ENCODE data around the gene ZMYM4. TPM values are rescaled to one million over a fixed set of nuclear protein-coding genes. Genes with fewer than 3 reads are reported as not detected.

The ZMYM4 gene
- total RNA-seq: 48.9 and 70.7 TPM in 2 replicates

GRCh38 chr1:35268282-35269200 lies at the start of gene ZMYM4:
TSS of gene ZMYM4 (plus strand) at chr1:35268709. CDS start at chr1:35269047, 338 bp downstream.

Small RNA genes lying within 50 kb of the gene (small RNA-seq; reads per million reads assigned to genes)
- gene RF00091: not detected

Other genes with a start within 250 kb of the ZMYM4 start
- 19.7 and 23.0 TPM in 2 replicates for gene ZMYM6, start 236.8 kb upstream of the ZMYM4 start, total RNA-seq
- gene ZMYM1, start 189.3 kb upstream of the ZMYM4 start, total RNA-seq: 13.5 and 26.0 TPM in 2 replicates
- gene SFPQ, start 75.6 kb upstream of the ZMYM4 start, total RNA-seq: 149 and 188 TPM in 2 replicates

All from hair follicle dermal papilla cell (primary cell).